Fibroblast of the aortic adventitia (primary cell): Measurements from ENCODE around the gene SYPL1. TPM values are rescaled to one million over a fixed set of nuclear protein-coding genes. Genes with fewer than 3 reads are reported as not detected.

Experiments used
- DNase-seq: peaks from one replicate; pipeline ENCODE4 v3.0.0-alpha.2; 2010; ENCODE audit warnings: low read depth
- H3K4me3 ChIP-seq: 2 replicates; pipeline ENCODE4 v1.5.1; 2011; ENCODE audit warnings: low read depth, mild to moderate bottlenecking, control low read depth, low read length, moderate library complexity
- total RNA-seq: library from RNA; depleted of rRNA; stranded (reverse); fragments of >200 nt; gene quantifications from 2 replicates; pipeline ENCODE4 v1.2.3, GENCODE V29; 2012; ENCODE audit warnings: low replicate concordance
- TF ChIP-seq, protein P1 (sequence below): IDR thresholded peaks from 2 replicates; pipeline ENCODE4 v1.5.1; 2011; ENCODE audit warnings: mild to moderate bottlenecking, low read length, control low read depth, inconsistent platforms; ENCODE audit not compliant: insufficient read depth

SYPL1 gene
- total RNA-seq, 1 donor, result 69.5 TPM

DNA sequence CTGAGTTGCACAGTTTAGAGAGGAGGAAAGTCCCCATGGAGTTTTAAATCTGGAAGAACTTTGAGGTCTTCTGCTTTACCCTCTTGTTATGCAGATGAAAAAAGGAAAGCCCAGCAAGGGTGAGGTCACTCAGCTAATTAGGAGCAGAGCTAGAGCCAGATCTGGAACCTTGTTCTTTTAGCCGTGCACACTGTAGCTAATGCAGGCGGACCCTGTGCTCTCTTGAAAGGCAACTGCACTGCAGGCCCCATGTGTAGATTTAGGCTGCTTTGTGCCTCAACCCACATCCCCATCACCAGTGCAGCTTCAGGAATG lies 63.4 kb downstream of the SYPL1 start:
- no peak overlapping the region for H3K4me3 ChIP-seq
- TF ChIP-seq, protein P1, sequence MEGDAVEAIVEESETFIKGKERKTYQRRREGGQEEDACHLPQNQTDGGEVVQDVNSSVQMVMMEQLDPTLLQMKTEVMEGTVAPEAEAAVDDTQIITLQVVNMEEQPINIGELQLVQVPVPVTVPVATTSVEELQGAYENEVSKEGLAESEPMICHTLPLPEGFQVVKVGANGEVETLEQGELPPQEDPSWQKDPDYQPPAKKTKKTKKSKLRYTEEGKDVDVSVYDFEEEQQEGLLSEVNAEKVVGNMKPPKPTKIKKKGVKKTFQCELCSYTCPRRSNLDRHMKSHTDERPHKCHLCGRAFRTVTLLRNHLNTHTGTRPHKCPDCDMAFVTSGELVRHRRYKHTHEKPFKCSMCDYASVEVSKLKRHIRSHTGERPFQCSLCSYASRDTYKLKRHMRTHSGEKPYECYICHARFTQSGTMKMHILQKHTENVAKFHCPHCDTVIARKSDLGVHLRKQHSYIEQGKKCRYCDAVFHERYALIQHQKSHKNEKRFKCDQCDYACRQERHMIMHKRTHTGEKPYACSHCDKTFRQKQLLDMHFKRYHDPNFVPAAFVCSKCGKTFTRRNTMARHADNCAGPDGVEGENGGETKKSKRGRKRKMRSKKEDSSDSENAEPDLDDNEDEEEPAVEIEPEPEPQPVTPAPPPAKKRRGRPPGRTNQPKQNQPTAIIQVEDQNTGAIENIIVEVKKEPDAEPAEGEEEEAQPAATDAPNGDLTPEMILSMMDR, result no peak
- no peak for DNase-seq

DNA sequence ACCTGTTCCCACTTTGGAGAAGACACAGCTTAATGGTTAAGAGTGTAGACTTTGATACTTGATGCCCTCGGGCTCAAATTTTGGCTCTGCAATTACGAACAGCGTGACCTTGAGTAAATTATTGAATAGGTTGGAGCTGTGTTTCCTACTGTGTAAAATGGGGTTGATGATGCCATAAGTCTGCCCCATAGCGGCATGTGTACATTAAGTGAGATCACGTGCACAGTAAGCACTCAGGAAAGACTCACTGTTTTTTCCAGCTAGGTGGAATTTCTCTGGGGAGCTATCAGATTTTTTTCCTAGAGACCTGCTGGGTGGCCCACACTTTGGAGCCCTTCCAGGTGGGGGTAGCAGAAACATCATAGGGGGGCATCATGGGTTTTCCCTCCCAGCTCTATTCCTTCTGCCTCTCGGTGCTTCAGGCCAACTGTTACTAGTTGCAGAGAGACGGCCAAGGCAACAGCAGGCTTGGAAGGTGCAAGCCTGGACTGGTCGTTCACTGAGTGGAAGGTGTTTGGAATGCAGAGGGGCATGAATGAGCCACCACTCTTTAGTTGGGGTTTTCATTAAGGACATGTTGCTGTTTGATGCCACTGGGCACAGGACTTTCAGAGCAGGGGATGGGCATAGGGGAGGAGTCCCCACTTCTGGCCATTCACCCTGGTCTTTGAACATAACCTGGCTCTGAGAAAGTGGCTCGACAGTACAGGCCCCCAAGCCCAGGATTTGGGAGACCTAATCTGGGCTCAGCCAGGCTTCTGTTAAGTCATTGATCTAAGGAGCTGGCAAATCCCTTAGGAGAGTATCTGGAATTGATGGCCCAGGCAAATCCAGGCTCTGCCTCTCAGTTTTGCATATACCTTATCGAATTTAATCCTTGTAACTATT lies 64.0 kb downstream of the SYPL1 start:
- TF ChIP-seq, protein P1, result no peak

DNA sequence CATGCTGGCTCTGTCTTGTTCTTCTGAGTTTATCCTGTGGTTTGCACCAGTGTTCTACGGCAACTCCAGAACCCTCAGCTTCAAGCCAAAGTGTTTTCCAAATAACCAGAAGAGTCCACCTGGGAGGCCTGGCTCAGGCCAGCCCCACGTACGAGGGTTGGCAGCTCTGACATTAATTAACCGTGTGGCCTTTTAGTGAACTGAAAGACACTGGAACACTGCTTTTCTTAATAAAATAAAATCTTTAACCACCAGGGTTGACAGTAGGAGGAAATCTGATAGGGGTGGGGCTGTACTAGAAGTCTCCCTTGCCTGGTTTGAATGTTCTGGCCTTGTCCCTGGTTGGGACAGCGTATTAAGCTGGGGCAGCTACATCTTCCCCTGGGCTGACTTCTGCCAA lies 64.9 kb downstream of the SYPL1 start:
- TF ChIP-seq, protein P1, result no peak
- H3K4me3 ChIP-seq, result no peak overlapping the region
- DNase-seq, result no peak

More for the DNA sequence above, 64.0 kb downstream of the SYPL1 start:
- no peak for DNase-seq
- H3K4me3 ChIP-seq, result no peak overlapping the region

DNA sequence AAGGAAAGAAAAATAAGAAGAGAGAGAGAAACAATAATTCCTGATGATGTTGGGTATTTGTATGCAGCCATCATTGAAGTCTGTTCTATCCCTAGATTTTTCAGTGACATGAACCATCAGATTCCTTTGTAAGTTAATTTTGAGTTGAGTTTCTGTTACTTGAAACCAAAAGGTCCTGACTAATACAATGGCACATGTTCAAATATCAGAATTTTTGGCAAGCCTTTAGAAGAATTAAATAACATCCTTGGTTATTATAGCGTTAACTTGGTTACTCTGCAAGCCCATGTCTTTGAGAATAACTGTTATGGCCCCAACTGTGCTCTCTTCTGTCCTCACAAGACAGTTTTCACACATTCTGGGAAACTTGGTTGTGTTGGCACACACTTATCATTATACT lies 66.5 kb downstream of the SYPL1 start:
- TF ChIP-seq, protein P1, result no peak
- H3K4me3 ChIP-seq, result no peak overlapping the region
- peak; percentile 73 for DNase-seq

DNA sequence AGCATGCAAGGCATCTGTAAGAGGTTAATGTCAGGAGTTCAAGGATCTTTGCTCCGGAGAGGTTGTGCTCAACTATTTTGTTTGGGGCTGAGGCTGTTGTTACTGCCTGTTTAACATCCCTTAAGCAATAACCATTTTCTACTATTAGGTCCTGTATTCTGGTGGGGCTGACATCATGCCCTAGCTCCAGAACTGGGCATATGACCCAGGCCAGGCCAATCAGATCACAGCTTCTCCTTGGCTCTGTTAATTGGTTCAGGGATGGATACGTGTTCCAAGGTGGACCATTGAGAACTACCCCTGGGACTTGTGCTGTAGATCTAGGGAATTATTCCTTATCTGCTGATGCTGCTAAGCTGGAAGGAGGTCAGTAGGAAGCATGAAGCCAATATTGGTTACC lies 67.0 kb downstream of the SYPL1 start:
- peak; percentile 26 for DNase-seq
- TF ChIP-seq, protein P1, result no peak
- H3K4me3 ChIP-seq, result no peak overlapping the region

DNA sequence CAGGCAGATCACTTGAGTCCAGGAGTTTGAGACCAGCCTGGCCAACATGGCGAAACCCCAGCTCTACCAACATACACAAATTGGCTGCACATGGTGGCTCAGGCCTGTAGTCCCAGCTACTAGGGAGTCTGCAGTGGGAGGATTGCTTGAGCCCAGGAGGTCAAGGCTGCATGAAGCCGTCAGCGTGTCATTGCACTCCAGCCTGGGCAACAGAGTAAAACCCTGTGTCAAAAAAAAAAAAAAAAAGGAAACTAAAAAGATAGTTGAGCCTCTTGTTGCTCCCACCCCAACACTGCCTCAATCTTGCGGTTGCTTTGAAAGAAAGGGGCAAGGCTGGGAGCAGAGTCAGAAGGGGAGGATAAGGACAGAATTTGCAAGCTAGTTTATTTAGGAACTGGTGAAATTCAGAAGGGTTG lies 69.9 kb downstream of the SYPL1 start:
- no peak overlapping the region for H3K4me3 ChIP-seq
- TF ChIP-seq, protein P1, result no peak
- DNase-seq, result no peak
